Ovary (tissue), 3 donors: ENCODE measurements around the gene SSMEM1.

Experiments
- POLR2A ChIP-seq: fragments of 450-650 bp; IDR thresholded peaks from one replicate; pipeline ENCODE4 v1.6.1; 2017; ENCODE audit warnings: antibody characterized with exemption, mild to moderate bottlenecking, moderate library complexity
- TF ChIP-seq, protein P1 (sequence below), 3 donors: fragments of 450-650 bp in 2 of 3; fragments of 200-600 bp in 1 of 3; IDR thresholded peaks; one replicate each; pipeline versions ENCODE4 v1.5.1 to v1.8.0; 2016 to 2022; ENCODE audit warnings: antibody characterized with exemption in 3 of 3, mild to moderate bottlenecking in 1 of 3
- donor health status: DM: no; HTN: no; CAD: no.

DNA sequence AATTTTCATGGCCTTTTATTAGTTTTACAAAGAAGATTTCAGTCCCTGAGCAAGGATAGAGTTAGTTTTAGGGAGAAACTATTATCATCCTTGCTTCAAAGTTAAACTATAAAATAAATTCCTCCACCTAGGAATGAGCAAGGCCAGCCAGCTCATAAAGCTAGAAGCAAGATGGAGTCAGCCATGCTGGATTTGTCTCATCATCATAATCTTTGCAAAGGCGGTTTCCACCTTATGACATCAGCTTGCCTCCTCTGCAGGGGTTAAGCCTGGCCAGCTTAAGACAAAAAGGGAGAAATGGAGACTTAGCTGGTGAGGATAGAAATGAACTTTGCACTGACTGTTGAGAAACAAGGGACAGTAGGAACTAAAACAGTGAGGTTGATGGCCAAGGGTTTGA is 18.7 kb downstream of the SSMEM1 start:
- TF ChIP-seq, protein P1, sequence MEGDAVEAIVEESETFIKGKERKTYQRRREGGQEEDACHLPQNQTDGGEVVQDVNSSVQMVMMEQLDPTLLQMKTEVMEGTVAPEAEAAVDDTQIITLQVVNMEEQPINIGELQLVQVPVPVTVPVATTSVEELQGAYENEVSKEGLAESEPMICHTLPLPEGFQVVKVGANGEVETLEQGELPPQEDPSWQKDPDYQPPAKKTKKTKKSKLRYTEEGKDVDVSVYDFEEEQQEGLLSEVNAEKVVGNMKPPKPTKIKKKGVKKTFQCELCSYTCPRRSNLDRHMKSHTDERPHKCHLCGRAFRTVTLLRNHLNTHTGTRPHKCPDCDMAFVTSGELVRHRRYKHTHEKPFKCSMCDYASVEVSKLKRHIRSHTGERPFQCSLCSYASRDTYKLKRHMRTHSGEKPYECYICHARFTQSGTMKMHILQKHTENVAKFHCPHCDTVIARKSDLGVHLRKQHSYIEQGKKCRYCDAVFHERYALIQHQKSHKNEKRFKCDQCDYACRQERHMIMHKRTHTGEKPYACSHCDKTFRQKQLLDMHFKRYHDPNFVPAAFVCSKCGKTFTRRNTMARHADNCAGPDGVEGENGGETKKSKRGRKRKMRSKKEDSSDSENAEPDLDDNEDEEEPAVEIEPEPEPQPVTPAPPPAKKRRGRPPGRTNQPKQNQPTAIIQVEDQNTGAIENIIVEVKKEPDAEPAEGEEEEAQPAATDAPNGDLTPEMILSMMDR (IDR thresholded peaks at IDR 0.05), result no peak
- TF ChIP-seq POLR2A, result no peak
